HEK293 (cell line): ENCODE measurements around the gene ELL3.

Experiments
- CTCF ChIA-PET: fragments of 350-600 bp; formaldehyde crosslinking; extraction: SDS; loops from one replicate; lab custom pipeline; 2021; ENCODE audit warnings: antibody characterized with exemption; lab: Yijun Ruan, JAX
- POLR2A ChIA-PET: fragments of 300-600 bp; formaldehyde crosslinking; extraction: SDS; loops from one replicate; lab custom pipeline; 2020; ENCODE audit warnings: antibody characterized with exemption, inconsistent platforms; lab: Yijun Ruan, JAX
- H3K27ac ChIP-seq: fragments of 200-500 bp; sonication (Bioruptor generic); 2 replicates; pipeline ENCODE4 v1.5.1; 2014; ENCODE audit warnings: low read depth, low read length, control low read depth, inconsistent platforms; ENCODE audit errors: extremely low read depth
- H3K36me3 ChIP-seq, 2 experiments: fragments of 200-500 bp in 1 of 2; sonication (Bioruptor generic) in 1 of 2; 1 replicate in 1 of 2; 2 replicates in 1 of 2; pipeline ENCODE4 v1.5.1; 2014 to 2017; ENCODE audit warnings: inconsistent platforms in 2 of 2, low read length in 2 of 2; ENCODE audit not compliant: control insufficient read depth in 2 of 2, insufficient read depth in 1 of 2
- H3K4me1 ChIP-seq: fragments of 200-500 bp; sonication (Bioruptor generic); 2 replicates; pipeline ENCODE4 v1.5.1; 2014; ENCODE audit warnings: mild to moderate bottlenecking, low read length, inconsistent platforms; ENCODE audit not compliant: control insufficient read depth, insufficient read depth
- H3K4me3 ChIP-seq: 2 replicates; pipeline ENCODE4 v1.5.1; 2011; ENCODE audit warnings: low read depth, mild to moderate bottlenecking, control low read depth, low read length, moderate library complexity
- H3K9me3 ChIP-seq: fragments of 200-500 bp; sonication (Bioruptor generic); 2 replicates; pipeline ENCODE4 v1.5.1; 2014; ENCODE audit warnings: low read depth, low read length, inconsistent platforms; ENCODE audit not compliant: control insufficient read depth, insufficient read depth
- KLF8 ChIP-seq: fragments of 450-650 bp; formaldehyde crosslinking; IDR thresholded peaks from 2 replicates; pipeline ENCODE4 v1.5.1; 2016; ENCODE audit warnings: missing biosample characterization, missing genetic modification characterization
- PRDM1 ChIP-seq: fragments of 450-650 bp; formaldehyde crosslinking; IDR thresholded peaks from 2 replicates; pipeline ENCODE4; 2016; ENCODE audit warnings: missing biosample characterization, missing genetic modification characterization
- PRDM6 ChIP-seq: fragments of 450-650 bp; formaldehyde crosslinking; IDR thresholded peaks from 2 replicates; pipeline ENCODE4 v1.5.1; 2017; ENCODE audit warnings: missing biosample characterization, missing genetic modification characterization
- SCRT1 ChIP-seq: fragments of 450-650 bp; formaldehyde crosslinking; IDR thresholded peaks from 2 replicates; pipeline ENCODE4 v1.5.1; 2016; ENCODE audit warnings: missing biosample characterization, missing genetic modification characterization, borderline replicate concordance
- TRIM28 ChIP-seq: IDR thresholded peaks from 2 replicates; pipeline ENCODE4 v1.6.1; 2011; ENCODE audit warnings: low read length, control low read depth, borderline replicate concordance
- ZNF121 ChIP-seq: fragments of 450-650 bp; formaldehyde crosslinking; IDR thresholded peaks from 2 replicates; pipeline ENCODE4 v1.5.1; 2016; ENCODE audit warnings: missing biosample characterization, missing genetic modification characterization
- ZNF148 ChIP-seq: fragments of 450-650 bp; formaldehyde crosslinking; IDR thresholded peaks from 2 replicates; pipeline ENCODE4 v1.5.0; 2017; ENCODE audit warnings: missing biosample characterization, missing genetic modification characterization, borderline replicate concordance
- ZNF335 ChIP-seq: fragments of 450-650 bp; formaldehyde crosslinking; conservative IDR thresholded peaks from 2 replicates; pipeline ENCODE4 v1.5.1; 2016; ENCODE audit warnings: missing biosample characterization, missing genetic modification characterization
- ZNF426 ChIP-seq: fragments of 450-650 bp; formaldehyde crosslinking; IDR thresholded peaks from 2 replicates; pipeline ENCODE4 v1.5.1; 2017; ENCODE audit warnings: missing biosample characterization, missing genetic modification characterization, mild to moderate bottlenecking, inconsistent platforms, moderate library complexity
- ZNF433 ChIP-seq: fragments of 450-650 bp; formaldehyde crosslinking; IDR thresholded peaks from 2 replicates; pipeline ENCODE4 v1.5.1; 2016; ENCODE audit warnings: missing biosample characterization, missing genetic modification characterization, low read depth
- ZNF449 ChIP-seq: fragments of 450-650 bp; formaldehyde crosslinking; IDR thresholded peaks from 2 replicates; pipeline ENCODE4 v1.5.1; 2017; ENCODE audit warnings: missing biosample characterization, mild to moderate bottlenecking, missing genetic modification characterization, moderate library complexity
- ZNF473 ChIP-seq: fragments of 450-650 bp; formaldehyde crosslinking; IDR thresholded peaks from 2 replicates; pipeline ENCODE4 v1.5.1; 2017; ENCODE audit warnings: missing biosample characterization, missing genetic modification characterization
- ZNF530 ChIP-seq: fragments of 450-650 bp; formaldehyde crosslinking; IDR thresholded peaks from 2 replicates; pipeline ENCODE4 v1.5.1; 2016; ENCODE audit warnings: low read depth, missing biosample characterization, missing genetic modification characterization
- ZNF558 ChIP-seq: fragments of 450-650 bp; formaldehyde crosslinking; IDR thresholded peaks from 2 replicates; pipeline ENCODE4 v1.5.1; 2016; ENCODE audit warnings: missing biosample characterization, missing genetic modification characterization
- ZNF571 ChIP-seq: fragments of 450-650 bp; formaldehyde crosslinking; IDR thresholded peaks from 2 replicates; pipeline ENCODE4 v1.5.0; 2017; ENCODE audit warnings: missing biosample characterization, missing genetic modification characterization
- ZNF768 ChIP-seq: fragments of 450-650 bp; formaldehyde crosslinking; IDR thresholded peaks from 2 replicates; pipeline ENCODE4 v1.5.1; 2018; ENCODE audit warnings: missing biosample characterization, mild to moderate bottlenecking, missing genetic modification characterization
- ZNF777 ChIP-seq: fragments of 450-650 bp; formaldehyde crosslinking; IDR thresholded peaks from 2 replicates; pipeline ENCODE4 v1.5.1; 2017; ENCODE audit warnings: missing biosample characterization, missing genetic modification characterization, borderline replicate concordance
- TF ChIP-seq, protein P1 (sequence below): fragments of 450-650 bp; formaldehyde crosslinking; IDR thresholded peaks from 2 replicates; pipeline ENCODE4 v1.5.1; 2016; ENCODE audit warnings: missing biosample characterization, missing genetic modification characterization, low read depth
- TF ChIP-seq, protein P2 (sequence below): fragments of 450-650 bp; formaldehyde crosslinking; IDR thresholded peaks from 2 replicates; pipeline ENCODE4 v1.5.1; 2016; ENCODE audit warnings: missing biosample characterization, missing genetic modification characterization

Gene ELL3

DNA sequence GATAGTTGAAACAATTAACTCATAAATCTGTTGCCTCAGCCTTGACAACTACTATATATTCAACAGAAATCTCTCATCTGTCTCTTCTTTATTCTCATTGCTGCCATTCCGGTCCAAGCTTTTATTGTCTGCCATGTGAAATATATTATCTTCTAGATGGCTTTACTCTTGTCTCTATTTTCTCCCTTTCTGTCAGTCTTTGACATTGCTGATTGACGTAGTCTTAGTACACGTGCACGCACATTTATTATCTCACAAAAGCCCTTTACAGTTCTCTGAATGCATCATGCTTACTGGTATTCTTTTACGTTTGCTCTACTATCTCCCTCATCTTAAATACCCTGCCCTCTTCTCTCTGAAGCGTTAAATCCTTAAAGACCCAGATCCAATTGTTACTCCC is 24.9 kb downstream of the ELL3 start (continued):
- TF ChIP-seq ZNF530 (tag by site-specific recombination) (no peak), KLF8 (tag by site-specific recombination) (no peak)
- TF ChIP-seq, protein P1, sequence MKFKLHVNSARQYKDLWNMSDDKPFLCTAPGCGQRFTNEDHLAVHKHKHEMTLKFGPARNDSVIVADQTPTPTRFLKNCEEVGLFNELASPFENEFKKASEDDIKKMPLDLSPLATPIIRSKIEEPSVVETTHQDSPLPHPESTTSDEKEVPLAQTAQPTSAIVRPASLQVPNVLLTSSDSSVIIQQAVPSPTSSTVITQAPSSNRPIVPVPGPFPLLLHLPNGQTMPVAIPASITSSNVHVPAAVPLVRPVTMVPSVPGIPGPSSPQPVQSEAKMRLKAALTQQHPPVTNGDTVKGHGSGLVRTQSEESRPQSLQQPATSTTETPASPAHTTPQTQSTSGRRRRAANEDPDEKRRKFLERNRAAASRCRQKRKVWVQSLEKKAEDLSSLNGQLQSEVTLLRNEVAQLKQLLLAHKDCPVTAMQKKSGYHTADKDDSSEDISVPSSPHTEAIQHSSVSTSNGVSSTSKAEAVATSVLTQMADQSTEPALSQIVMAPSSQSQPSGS (tag by site-specific recombination) = no peak

- Histone ChIP-seq H3K36me3 (peaks cover 0 to 38% of the 10 kb centered on the region in 2 experiments; a peak in 2 of 3 replicates), H3K4me1 (peaks cover 8% of the 10 kb centered on the region), H3K4me3 (no peak overlapping the region), H3K9me3 (no peaks in the 10 kb centered on the region), H3K27ac (no peak overlapping the region)
- ChIA-PET CTCF (no interaction called here), POLR2A (no interaction called here)
- TF ChIP-seq PRDM1 (tag by site-specific recombination) (peak; percentile 89), ZNF433 (no peak), ZNF777 (tag by site-specific recombination) (no peak), ZNF121 (tag by site-specific recombination) (peak; percentile 56; the same call in 1 of the 2 replicates), ZNF426 (tag by site-specific recombination) (no peak)
- TF ChIP-seq, protein P2, sequence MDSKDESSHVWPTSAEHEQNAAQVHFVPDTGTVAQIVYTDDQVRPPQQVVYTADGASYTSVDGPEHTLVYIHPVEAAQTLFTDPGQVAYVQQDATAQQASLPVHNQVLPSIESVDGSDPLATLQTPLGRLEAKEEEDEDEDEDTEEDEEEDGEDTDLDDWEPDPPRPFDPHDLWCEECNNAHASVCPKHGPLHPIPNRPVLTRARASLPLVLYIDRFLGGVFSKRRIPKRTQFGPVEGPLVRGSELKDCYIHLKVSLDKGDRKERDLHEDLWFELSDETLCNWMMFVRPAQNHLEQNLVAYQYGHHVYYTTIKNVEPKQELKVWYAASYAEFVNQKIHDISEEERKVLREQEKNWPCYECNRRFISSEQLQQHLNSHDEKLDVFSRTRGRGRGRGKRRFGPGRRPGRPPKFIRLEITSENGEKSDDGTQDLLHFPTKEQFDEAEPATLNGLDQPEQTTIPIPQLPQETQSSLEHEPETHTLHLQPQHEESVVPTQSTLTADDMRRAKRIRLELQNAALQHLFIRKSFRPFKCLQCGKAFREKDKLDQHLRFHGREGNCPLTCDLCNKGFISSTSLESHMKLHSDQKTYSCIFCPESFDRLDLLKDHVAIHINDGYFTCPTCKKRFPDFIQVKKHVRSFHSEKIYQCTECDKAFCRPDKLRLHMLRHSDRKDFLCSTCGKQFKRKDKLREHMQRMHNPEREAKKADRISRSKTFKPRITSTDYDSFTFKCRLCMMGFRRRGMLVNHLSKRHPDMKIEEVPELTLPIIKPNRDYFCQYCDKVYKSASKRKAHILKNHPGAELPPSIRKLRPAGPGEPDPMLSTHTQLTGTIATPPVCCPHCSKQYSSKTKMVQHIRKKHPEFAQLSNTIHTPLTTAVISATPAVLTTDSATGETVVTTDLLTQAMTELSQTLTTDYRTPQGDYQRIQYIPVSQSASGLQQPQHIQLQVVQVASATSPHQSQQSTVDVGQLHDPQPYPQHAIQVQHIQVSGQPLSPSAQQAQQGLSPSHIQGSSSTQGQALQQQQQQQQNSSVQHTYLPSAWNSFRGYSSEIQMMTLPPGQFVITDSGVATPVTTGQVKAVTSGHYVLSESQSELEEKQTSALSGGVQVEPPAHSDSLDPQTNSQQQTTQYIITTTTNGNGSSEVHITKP = 0 out of 2 replicates have a peak, but pooled peaks have one; percentile 55
These were observed 26.9 kb downstream of the ELL3 start for GRCh38 chr15:43749690-43750345.

DNA sequence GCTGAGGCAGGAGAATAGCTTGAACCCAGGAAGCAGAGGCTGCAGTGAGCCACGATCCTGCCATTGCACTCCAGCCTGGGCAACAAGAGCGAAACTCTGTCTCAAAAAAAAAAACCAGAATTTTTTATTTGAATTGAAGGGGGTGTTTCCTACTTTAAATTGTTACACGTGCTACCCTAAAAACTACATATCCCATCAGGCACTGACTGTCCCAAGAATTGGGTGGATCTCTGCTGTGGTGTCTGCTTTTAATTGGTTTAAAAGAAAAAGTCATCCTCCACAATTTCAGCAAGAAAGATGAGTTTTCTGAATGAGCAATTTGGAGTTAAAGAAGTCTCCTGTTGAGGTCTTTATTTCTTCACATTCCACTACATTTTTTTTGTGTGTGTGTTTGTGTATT is 28.4 kb downstream of the ELL3 start:
- Histone ChIP-seq H3K36me3 (peaks cover 0 to 26% of the 10 kb centered on the region in 2 experiments; a peak in 2 of 3 replicates), H3K4me3 (no peak overlapping the region), H3K4me1 (peaks cover 8% of the 10 kb centered on the region), H3K9me3 (no peaks in the 10 kb centered on the region), H3K27ac (no peak overlapping the region)
- CTCF ChIA-PET = no interaction called here
- POLR2A ChIA-PET = interaction anchor here (1.1 kb wide), 1 partner anchor 9 kb away, joined by 7 read pairs; no protein-coding TSS in a partner anchor
- TF ChIP-seq ZNF558 (tag by site-specific recombination) (no peak), ZNF473 (tag by site-specific recombination) (no peak), ZNF571 (tag by site-specific recombination) (no peak), ZNF449 (tag by site-specific recombination) (no peak), ZNF768 (no peak), SCRT1 (tag by site-specific recombination) (no peak), TRIM28 (no peak), PRDM6 (tag by site-specific recombination) (no peak), ZNF335 (tag by site-specific recombination) (no peak), ZNF148 (no peak)
